Skin epidermis (tissue), 12 donors: ENCODE results near the gene KCNMA1.
A peak's percentile ranks its signal among the peaks of the same experiment; 100 is the strongest.

Experiments
- H3K27ac ChIP-seq, 21 experiments: fragments of 200-600 bp; sonication (generic) in 11 of 21; one replicate each; pipeline ENCODE4 v1.5.0; 2020; ENCODE audit warnings: mild to moderate bottlenecking in 3 of 21, inconsistent platforms in 2 of 21, moderate library complexity in 2 of 21
- H3K4me3 ChIP-seq, 7 experiments: fragments of 200-600 bp; sonication (generic) in 2 of 7; one replicate each; pipeline ENCODE4 v1.5.0; 2020; ENCODE audit warnings: inconsistent platforms in 2 of 7, mild to moderate bottlenecking in 2 of 7, moderate library complexity in 1 of 7

Gene KCNMA1

GRCh38 chr10:77636282-77636966 is 1.2 kb downstream of the KCNMA1 start:
- Histone ChIP-seq H3K27ac (no peak overlapping the region), H3K4me3 (peak overlapping the region; percentile 18 to 46 (median 27))

GRCh38 chr10:77635402-77636227 is 2.0 kb downstream of the KCNMA1 start:
- no peak overlapping the region for H3K27ac ChIP-seq
- peak overlapping the region in 2 of 7 experiments; percentile 27 to 46 for H3K4me3 ChIP-seq

- no peak overlapping the region for H3K27ac ChIP-seq
- H3K4me3 ChIP-seq, result no peak overlapping the region
These were observed 2.7 kb downstream of the KCNMA1 start for GRCh38 chr10:77634939-77635338.

- no peak overlapping the region for H3K27ac ChIP-seq
- H3K4me3 ChIP-seq, result no peak overlapping the region
These were observed 4.2 kb downstream of the KCNMA1 start for GRCh38 chr10:77633376-77633775.

DNA sequence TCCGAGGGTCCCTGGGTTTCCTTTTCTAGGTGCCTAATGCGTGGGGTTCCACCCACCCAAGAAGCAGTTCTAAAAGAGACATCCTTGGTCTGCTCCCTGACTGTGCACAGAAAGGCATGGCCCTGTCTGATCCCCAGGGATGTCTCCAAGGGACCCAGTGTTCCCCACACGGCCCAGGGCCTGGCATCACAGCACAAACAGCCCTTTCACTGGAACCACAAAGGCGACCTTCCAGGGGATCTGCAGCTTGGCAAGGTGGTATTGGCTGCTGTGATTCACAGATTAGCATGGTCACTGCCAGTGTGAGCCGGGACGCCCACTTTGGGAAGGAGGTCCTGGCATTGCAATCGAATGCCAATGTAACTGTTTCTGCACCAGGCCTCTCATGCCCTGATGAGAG is 6.4 kb downstream of the KCNMA1 start:
- Histone ChIP-seq H3K27ac (no peak overlapping the region), H3K4me3 (no peak overlapping the region)

DNA sequence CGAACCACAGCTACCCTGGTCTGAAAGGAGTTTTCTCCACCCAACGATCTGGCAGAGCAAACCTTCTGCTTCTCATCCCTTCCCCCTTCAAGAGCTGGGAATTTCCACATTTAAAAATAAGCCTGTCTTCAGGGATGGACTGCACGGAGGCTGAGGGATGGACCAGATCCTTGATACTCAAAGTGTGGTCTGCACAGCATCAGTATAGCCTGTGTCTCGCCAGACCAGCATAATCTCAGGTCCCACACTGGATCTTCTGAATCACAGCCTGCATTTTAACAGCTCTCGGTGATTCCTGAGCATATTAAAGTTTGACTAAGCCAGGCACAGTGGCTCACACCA is 7.1 kb downstream of the KCNMA1 start:
- H3K27ac ChIP-seq, result no peak overlapping the region

DNA sequence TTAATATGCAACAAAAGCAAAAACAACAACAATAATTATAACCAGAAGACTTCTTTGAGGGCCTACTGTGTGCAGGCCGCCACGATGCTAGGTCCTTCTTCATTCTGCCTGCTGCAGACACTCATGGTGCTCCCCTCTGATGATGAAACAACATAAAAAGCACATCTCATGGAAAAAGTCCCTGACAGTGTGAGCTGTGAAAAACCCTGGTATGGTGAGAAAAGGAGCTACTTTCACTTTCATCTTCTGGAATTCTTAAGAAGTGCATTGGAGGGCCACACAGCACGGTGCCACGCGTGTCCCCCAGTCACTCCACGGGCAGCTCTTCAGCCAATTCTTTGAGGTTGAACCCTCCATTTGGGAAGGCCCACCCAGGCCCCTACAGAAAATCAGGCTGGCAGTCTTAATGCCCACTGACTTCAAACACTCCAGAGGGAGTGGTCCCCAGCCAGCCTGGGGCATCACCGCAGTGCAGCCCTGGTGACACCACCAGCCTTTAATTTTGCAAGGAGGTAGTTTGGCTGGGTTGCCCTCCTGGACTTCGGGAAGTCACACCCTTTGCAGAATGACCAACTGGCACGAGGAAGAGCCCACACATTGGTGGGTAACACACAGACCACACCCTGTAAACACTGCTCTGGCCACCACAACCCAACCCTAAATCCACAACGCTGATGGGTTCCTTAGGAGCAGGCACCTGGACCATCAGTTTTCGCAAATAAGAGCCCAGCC is 7.7 kb downstream of the KCNMA1 start:
- peak overlapping the region in 1 of 21 experiments; percentile 10 for H3K27ac ChIP-seq
- no peak overlapping the region for H3K4me3 ChIP-seq

More for the DNA sequence above, 7.1 kb downstream of the KCNMA1 start:
- no peak overlapping the region for H3K4me3 ChIP-seq

DNA sequence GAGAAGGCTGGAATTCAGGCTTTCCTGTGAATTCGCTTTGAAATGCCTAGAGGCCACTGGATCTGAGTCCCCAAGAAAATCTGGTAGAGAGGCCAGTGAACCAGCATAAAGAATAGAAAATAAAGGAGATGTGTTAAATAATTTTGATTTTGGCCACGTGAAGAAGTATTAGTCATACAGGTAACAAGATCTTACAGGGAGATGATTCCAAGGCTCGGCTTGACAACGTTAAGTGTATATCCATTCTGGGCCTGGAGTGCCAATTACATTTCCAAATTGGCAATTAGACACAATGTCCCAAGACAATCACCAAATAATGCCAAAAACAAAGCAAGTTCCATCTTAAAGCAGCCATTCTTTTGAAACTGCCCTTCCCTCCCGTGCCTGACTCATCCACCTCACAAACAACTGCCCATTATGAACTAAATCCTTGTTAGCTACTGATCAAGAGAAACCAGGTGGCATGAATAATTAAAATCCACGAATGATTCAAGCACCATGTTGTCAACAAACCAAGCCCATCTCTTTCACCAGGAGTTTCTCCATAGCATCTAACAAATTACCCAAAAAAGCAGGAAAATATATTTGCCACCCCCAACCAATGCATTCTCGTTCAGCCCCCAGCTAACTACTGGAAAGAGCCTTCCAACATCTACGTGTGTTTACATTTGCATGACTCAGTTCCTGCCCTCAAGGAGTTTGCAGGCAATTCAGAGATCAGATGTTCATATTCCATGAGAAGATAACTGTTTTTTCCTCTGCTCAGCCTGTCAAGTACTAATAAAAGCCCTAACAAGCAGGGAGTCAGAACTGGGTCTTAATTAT is 8.5 kb downstream of the KCNMA1 start:
- Histone ChIP-seq H3K4me3 (no peak overlapping the region), H3K27ac (peak overlapping the region in 1 of 21 experiments; percentile 10)

- no peak overlapping the region for H3K27ac ChIP-seq
- H3K4me3 ChIP-seq, result no peak overlapping the region
These were observed 11.2 kb downstream of the KCNMA1 start for GRCh38 chr10:77626266-77626935.

DNA sequence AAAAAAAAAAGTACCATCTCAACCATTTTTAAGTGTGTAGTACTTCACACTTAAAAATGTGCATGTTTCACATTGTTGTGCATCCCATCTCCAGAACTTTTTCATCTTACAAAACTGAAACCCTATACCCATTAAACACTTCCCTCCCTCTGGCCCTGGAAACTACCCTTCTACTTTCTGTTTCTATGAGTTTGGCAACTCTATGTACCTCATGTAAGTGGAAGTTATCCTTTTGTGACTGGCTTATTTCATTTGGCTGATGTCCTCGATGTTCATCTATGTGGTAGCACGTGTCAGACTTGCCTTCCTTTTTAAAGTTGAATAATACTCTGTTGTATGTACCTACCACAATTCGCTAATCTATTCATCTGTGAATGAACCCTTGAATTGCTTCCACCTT is 12.2 kb downstream of the KCNMA1 start:
- H3K27ac ChIP-seq, result no peak overlapping the region

DNA sequence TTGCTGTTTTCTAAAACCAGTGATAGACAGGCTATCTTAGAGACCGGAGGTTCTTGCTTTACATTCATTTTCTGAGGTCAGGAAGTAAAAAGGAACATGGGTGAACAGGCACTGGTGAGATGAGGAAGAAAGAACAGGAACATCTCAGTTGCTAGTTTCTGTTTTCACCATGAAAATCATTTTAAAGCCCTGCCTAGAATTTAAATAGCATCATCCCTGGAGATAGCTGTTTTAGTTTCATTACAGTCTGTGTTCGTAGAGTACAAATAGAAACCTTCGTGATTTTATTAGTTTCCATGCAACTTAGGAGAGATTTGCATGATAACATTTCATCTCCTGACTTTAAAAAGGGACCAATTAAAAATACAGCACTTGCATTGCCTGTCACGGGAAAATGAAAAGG is 14.7 kb downstream of the KCNMA1 start:
- H3K4me3 ChIP-seq, result no peak overlapping the region
- peak overlapping the region in 3 of 21 experiments; percentile 38 to 62 (median 46) for H3K27ac ChIP-seq

More for the DNA sequence above, 12.2 kb downstream of the KCNMA1 start:
- no peak overlapping the region for H3K4me3 ChIP-seq

DNA sequence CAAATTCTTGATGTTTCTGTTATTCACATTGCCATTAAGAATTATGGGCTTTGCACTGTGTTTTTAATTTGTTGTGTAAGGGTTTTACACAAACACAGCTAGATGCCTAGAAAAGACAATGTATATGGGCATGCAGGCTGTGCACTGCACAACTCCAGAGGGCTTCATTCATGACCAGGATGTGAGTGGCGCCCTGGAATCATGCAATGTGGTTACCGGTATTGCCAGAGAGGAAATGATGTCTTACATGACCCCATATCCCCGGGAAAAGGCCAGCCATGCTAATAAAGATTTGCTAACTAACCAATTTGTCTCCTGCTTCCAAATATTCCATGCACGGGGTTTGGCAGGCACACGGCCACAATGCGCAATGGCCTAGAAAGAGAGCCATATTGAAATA is 16.9 kb downstream of the KCNMA1 start:
- no peak overlapping the region for H3K4me3 ChIP-seq
- no peak overlapping the region for H3K27ac ChIP-seq

GRCh38 chr10:77619964-77620703 is 17.5 kb downstream of the KCNMA1 start:
- Histone ChIP-seq H3K4me3 (no peak overlapping the region), H3K27ac (no peak overlapping the region)

GRCh38 chr10:77618117-77618516 is 19.5 kb downstream of the KCNMA1 start:
- Histone ChIP-seq H3K27ac (no peak overlapping the region), H3K4me3 (no peak overlapping the region)

DNA sequence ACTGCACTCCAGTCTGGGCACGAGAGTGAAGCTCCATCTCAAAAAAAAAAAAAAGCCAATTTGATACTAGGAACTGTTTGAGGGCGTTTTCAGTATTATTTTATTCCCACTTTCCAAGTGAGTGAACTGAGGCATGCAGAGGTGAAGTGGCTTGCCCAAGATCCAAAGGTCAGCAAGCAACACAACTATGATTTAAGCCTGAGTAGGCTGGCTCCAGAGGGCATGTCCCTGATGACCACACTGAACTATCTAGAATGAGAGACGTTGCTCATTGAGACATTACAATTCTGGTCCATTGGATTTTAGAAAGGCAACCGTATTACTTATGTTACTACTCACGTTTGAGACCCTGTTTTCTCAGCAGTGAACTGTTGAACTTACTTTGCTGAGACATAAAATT is 20.8 kb downstream of the KCNMA1 start:
- H3K27ac ChIP-seq, result no peak overlapping the region

DNA sequence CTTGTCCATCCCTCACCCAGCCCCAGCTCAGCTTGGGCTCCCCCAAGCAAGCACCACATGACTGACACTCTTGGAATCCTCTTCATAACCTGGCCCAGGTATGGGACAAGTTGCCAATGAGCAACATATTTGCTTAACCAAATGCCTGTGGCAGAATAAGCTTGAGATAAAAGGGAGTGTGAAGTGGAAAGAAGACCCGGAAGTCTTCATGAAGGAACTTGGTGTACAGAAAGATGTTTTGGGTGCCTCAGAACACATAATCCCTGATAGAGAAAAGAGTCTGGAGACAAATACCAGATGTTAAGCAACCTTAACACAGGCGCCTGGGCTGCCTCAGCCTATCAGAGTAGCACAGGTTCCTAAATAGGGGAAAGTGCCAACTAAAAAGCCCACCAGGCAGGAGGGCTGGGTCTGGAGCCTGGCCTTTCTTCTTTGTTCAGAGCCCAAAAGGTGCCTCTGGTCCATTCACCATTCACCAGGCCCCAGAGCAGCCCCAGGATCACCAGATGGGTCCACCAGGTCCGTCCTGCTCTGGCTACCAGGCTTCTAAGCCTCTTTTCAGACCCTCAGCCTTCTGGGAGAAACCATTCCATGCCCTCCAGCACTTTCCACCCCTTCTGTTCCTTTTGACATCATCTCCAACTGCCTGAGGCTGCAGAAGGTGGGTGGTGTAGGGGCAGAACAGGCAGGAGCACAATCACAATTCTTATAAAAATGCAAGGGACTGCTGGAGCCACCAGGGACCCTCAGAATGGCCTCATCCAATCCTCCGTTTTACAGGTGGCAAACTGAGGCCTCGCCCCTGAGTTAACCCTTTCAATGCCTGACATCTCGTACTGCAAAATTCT is 22.6 kb downstream of the KCNMA1 start:
- Histone ChIP-seq H3K4me3 (no peak overlapping the region), H3K27ac (peak overlapping the region in 1 of 21 experiments; percentile 22)

More for the DNA sequence above, 20.8 kb downstream of the KCNMA1 start:
- H3K4me3 ChIP-seq, result no peak overlapping the region

GRCh38 chr10:77613476-77614130 is 24.0 kb downstream of the KCNMA1 start:
- Histone ChIP-seq H3K27ac (no peak overlapping the region), H3K4me3 (no peak overlapping the region)
